Cortex of kidney (tissue), 1 donor: ENCODE measurements around the gene ETV6.
"Not testable (repeated sequence)": the region's sequence is repeated elsewhere in the genome, so short reads cannot be mapped to it uniquely, and the experiment has no call there.

Experiments used
- DNase-seq: peaks from one replicate; lab custom pipeline; 2025; lab: John Stamatoyannopoulos, UW

ETV6 gene

DNA sequence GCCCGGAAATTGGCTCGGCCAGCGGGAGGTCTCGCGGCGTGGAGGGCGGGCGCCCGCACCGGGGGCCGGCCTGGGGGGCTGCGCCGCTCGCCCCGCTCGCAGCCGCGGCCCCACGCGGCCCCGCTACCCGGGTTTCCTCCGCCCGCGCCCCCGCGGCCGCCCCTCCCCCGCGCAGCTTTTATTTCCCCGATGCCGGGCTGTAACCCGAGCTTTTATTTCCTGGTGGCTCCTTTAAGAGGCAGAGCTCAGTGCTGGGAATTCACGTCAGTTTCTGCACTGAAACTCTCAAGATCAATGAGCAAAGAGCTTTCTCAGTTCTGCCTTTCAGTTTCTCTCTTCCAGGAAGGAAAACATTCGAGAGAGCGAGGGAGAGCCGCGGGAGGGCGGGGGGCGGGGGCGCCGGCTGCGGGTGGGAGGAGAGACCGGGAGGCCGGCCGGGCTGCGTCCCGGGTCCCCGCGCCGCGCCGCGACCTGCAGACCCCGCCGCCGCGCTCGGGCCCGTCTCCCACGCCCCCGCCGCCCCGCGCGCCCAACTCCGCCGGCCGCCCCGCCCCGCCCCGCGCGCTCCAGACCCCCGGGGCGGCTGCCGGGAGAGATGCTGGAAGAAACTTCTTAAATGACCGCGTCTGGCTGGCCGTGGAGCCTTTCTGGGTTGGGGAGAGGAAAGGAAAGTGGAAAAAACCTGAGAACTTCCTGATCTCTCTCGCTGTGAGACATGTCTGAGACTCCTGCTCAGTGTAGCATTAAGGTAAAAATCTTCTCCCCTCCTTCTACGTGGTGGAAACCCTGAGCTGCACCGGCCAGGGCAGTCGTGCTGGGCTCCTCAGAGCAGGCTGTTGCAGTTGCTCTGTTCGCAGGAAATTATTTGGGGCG is at the start of gene ETV6:
Gene ETV6, plus strand, starts transcription at position 262 of the 873 bp plus-strand sequence. Its CDS starts 454 bp downstream, at position 716.
- DNase-seq, result no peak

DNA sequence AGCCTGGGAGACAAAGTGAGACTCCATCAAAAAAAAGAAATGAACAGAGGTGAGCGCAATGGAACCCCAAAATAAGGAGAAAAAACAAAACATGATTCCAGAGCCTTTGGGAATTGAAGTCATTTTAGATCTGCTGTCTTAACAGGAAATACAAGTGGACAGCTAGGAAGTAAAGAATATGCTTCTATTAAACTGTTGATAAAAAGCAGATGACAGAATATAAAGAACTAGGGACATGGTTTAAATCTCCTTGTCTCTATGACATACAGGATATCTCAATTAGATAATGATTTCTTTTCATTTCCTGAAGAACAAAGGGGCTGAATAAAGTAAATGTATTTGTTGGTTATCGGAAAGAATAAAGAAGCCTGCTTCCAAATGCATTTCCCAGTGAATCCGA is 49.3 kb upstream of the ETV6 start:
- DNase-seq, result no peak

DNA sequence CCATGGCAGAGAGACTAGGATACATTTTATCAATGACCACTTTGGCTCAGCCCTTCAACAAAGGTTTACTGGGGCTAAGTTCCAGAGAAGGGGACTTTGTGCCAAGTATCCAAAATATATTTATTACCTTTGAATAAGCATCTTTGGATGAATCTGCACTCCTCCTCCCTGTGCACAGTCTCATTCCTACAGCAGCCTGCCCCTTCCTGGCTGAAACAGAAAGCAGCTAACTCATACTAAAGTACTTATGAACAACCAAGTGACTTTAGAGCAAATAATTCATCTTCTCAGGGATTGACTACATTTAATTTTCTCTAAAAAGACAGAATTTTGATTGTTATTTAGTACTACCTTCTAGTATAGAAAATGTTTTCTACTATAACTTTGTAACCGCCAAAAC is 47.8 kb upstream of the ETV6 start:
- DNase-seq, result no peak

DNA sequence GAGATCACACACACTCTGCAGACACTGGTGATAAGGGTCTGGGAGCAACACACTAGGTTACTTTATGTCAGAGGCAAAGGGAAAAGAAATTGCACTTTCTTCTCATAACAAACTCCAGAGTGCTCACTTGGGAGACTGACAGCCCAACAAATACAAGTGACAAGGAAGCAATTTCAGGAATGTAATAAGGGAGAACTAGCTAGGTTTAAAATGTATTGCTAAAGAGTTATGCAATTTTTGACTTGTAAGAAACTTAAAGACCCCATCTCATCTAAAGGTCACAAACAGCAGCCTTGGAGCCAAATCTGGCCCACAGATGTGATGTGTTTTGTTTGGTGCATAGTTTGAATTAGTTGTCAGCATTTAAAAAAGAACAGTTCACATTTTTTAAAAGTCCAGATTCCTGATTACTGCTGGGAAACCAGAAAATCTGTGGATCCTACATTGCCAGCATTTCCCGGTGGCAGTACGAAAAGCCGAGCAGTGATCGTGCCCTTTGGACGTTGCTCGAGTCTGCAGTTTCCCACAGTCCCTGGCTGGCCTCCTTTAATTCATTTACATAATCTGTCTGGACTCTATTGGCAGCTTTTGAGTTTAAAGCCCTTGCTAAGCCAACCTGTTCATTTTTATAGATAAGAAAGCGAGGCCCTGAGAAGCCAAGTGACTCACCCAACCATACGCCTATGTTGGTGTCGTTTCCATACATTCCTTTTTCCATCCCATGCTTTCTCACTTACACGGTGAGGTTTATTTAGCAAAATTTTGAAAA is 42.0 kb upstream of the ETV6 start:
- DNase-seq, result no peak

DNA sequence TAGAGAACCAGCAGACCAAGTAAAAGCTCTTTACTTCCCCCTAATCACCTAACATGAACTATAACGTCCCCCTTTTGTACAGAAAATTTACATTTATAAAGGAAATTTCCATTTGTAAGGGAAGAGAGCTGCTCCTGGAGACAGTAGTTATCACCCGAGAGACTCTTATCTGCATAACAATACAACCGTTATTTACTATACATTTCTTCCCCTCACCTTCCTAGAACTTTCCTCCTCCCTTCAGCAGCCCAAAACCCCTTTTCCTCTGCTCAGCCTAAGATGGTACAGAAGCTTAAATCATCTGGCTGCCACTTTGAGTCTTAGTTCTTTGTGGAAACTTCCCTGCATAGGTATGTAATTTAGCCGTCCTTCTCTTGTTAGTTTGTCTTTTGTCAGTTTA is 40.4 kb upstream of the ETV6 start:
- DNase-seq, result no peak

DNA sequence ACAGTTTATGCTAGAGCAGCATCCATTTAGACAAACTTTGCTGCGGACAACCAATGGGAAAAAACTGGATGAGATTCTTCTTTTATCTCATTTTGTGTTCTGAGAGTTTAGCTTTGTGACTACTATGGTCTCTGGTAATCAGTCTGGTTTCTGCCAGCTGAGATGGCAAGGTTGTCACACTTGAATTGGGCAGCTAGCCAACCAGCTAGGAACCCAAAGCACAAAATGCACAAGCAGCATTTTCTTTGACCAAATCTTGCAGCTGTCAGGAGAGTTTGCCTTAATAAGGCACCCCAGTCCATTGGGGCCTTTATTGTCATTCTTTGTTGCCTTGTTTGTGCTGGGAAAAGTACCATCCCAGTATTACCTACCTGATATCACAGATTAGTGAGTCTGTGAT is 34.0 kb upstream of the ETV6 start:
- DNase-seq, result no peak

DNA sequence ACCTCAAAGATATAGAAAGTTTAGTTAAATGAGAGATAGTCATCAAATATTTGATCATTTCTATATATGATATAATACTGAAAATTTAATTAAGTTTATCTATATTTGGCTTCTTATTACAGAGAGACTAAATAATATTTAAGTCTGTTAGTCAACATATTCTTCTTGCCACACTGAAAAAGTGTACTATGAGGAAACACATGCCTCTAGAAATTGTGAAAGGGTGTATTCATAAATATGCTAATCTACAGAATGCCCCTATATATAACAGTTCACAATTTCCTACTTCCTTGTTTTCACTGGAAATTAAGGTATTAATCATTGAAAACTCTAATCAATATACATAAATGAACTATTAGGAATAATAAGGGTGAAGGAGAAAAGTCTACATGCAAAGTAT is 31.4 kb upstream of the ETV6 start:
- DNase-seq, result no peak

DNA sequence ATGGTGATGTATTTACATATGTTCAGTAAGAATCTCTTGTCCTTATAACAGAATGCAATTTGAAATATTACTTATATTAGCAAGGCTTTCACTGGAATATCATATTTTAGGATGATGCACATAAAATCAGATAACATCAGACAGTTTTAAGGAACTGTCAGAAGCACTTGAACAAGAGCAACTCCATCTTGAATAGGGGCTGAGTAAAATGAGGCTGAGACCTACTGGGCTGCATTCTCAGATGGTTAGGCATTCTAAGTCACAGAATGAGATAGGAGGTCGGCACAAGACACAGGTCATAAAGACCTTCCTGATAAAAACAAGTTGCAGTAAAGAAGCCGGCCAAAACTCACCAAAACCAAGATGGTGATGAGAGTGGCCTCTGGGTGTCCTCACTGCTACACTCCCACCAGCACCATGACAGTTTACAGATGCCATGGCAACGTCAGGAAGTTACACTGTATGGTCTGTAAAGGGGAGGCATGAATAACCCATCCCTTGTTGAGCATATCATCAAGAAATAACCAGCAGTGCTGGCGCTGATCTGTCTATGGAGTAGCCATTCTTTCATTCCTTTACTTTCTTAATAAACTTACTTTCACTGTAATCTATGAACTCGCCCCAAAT is 27.6 kb upstream of the ETV6 start:
- no peak for DNase-seq

DNA sequence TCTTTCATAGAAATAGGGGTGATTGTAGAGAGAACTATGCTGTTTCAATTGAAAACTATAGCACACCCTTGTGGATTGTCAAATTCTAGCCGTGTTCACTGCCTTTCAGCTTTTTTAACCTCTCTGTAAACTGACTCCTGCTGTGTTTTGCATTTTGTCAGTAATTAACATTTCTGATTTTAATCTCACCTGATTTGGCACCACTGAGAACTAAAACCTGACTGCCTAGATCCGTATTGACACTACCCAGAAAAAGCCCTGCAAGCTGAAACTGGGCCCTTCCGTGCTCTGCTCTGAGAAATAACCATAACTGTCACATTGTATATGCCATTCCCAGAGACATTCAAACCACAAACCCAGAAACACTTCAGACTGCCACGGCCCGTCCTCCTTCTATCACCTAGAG is 26.6 kb upstream of the ETV6 start:
- DNase-seq, result no peak

DNA sequence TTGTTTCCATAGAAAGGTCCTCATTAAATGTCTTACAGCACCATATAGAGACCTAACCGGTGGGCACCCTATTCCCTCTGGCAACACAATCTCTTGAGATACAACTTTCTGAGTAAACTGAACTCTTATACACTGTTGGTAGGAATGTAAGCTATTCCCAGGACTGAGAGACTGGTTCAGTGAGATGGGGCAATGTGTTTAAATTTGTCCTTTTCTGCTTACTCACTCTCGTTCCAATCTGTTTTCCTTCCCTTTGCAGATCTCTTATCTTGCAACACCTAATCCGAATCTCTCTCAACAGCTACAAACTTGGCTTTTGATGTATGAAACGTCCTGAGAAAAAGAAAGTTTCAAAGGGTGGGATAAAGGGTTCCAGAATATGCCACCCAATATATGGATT is 26.1 kb upstream of the ETV6 start:
- no peak for DNase-seq

DNA sequence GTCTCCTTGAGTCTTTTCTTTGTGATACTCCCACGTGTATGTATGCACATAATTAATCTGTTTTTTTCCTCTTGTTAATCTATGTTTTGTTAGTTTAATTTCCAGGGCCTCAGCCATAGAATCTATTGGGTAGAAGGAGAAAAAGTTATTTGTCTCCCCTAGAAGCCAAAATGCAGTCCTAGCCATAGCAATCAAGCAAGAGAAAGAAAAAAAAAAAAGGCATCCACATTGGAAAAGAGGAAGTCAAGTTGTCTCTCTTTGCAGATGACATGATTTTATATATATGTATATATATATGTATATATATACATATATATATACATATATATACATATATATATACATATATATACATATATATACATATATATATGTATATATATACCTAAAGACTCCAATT is 25.4 kb upstream of the ETV6 start:
- no peak for DNase-seq

DNA sequence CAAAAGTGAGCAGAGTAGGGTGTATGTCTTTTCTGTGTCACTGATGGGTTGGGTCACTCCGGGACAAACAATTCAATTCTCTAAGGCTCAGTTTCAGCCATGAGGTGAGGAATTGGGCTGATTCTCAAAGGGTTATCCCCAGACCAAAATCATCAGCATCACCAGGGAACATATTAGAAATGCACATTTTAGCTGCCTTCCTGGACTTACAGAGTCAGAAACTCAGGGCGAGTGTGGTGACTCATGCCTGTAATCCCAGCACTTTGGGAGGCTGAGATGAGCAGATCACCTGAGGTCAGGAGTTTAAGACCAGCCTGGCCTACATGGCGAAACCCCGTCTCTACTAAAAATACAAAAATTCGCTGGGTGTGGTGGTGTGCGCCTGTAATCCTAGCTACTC is 21.8 kb upstream of the ETV6 start:
- DNase-seq, result not testable (repeated sequence)

DNA sequence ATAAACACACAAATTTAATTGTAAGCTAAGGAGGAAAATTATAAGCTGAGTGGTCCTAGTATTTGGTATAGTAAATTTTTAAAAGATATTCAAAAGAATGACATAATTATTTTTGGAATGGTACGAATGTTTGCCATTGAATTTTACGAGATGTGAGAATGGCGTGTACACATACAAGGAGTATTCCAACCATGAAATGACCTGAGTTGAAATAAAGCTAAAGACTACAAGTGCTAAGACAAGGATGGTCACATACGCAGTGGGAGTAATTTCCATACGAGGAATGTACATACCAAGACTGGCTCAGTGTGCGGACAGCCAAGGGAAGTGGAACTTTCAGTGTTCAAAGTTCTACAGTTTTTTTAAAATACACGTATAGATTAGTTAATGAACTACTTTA is 21.1 kb upstream of the ETV6 start:
- DNase-seq, result no peak

DNA sequence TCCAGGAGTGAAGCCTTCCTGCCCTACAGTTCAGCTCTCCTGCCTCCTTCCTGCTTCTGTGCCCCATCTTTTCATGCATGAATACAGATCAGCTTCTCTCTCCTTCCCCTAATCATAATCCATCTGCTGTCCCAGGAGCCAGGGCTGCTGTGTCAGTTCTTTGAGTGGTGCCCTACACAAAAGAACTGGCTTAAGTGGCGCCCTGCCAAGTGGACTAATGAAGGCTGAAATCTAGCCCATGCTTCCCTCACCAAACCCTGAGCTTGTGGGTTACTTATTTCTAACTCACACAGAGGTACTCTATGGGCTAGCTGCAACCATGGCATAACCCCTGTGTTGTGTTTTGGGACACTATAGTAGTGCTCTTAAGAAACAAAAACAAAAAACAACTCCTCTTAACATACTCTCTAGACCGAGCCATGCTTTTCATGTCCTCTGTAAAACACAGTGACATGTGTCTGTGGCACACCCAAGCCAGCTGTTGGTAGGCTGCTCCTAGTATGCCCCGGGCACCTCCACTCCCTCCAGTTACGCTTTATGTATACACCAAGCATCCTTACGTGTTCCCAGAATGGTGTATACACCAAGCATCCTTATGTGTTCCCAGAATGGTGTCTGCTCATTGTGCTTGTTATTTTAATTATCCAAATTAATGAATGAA is 19.3 kb upstream of the ETV6 start:
- DNase-seq, result no peak

DNA sequence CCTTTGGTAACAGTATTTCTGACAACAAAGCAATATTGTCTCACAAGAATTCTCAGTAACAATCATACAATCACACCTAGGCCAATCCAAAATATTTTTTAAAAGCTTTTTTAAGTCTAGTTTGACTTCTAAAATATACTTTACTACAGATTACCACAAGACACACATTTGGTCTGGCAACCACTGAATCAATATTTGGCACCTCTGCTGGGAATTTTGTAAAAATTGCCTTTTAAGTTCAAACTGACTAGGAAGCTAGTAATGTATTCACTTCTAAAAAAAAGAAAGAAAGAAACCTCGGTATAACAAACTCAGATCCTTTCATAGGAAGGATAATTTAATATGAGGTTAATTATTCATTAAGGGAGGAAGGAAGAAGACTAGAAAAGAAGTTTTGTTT is 18.2 kb upstream of the ETV6 start:
- no peak for DNase-seq

DNA sequence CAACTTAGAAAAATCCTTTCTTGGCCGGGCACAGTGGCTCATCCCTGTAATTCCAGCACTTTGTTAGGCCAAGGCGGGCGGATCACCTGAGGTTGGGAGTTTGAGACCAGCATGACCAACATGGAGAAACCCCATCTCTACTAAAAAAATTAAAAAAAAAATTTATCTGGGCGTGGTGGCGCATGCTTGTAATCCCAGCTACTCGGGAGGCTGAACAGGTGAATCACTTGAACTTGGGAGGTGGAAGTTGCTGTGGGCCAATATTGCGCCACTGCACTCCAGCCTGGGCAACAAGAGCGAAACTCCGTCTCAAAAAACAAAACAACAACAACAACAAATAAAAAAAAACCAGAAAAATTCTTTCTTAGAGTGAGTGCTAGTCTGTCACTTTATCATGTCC is 17.6 kb upstream of the ETV6 start:
- DNase-seq, result not testable (repeated sequence)

DNA sequence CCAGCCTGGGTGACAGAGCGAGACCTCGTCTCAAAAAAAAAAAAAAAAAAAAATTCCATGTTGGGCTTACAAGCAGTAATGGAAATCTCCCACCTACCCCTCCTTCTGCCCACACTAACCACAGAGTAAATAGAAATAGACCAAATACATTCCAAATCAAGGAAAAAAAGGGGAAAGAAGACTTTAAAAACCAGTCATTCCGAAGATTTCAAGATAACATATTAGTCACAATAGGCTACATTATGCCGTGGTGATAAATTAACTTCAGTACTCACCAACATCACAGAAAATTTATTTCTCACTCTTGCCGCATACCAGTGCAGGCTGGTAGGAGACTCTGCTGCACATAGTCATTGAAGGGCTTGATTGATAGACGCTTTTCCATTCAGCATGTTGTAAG is 15.5 kb upstream of the ETV6 start:
- no peak for DNase-seq

DNA sequence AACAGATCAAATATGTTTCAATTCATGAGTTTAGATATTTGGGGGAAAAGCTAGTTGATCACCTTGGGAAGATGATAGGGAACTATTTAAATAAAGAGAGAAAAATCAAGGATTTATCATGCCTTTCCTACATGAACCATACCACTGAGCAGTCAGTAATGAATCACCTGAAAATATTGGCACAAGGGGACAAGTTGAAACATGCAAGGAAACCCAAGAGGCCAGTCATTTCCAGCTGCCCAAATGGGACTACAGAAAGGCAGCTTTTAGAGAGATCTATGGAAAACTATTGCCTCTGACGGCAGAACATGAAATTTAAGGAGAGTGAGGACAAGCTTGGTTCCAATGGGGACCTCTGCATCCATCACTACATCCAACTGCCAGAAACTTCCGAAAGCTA is 14.1 kb upstream of the ETV6 start:
- DNase-seq, result no peak

DNA sequence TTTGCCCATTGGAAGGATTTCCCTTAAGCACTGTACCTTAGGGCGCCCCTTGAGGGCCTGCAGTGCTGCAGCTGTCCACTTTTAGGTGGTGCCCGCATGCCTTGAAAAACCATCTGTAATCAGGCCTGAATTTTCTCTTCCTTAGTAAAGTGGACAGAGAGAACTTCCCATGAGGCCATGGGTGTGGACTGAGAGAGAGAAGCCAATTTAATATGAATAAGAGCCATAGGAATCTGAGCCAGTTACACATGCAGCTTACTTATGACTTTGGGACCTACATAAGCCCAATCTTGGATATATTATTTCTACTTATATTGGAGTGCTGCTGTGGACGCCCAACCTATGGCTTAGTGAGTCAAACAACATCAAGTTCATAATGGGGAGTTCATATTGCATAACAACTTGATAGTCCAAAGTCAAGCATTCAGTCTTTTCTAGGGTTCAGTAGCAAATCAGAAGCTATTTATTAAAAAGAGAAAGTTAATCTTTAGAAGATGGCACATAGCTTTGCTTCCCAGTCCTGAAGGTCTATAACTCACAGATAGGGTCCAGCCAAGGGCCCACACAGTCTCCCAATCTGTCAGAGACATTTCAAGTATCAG is 11.1 kb upstream of the ETV6 start:
- DNase-seq, result no peak

DNA sequence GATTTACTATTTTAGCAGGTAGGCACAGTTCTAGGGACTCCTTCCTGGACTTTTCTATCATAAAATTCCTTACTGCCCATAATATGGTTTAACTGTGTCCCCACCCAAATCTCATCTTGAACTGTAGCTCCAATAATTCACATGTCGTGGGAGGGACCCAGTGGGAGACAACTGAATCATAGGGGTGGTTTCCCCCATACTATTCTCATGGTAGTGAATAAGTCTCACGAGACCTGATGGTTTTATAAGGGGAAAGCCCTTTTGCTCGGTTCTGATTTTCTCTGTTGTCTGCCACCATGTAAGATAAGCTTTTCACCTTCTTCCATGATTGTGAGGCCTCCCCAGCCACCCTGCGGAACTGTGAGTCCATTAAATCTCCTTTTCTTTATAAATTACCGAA is 10.0 kb upstream of the ETV6 start:
- DNase-seq, result no peak

DNA sequence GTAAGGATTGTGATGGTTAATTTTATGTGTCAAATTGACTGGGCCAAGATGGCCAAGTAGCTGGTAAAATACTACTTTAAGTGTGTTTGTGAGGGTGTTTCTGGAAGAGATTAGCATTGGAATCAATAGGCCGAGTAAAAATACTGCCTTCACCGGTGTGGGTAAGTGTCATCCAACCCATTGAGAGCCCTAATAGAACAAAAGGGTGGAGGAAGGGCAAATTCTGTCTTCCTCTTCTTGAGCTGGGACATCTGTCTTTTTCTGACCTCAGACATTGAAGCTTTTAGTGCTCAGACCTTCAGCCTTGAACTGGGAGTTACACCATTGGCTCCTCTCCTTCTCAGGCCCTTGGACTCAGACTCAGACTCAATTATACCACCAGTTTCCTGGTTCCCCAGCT is 8.0 kb upstream of the ETV6 start:
- DNase-seq, result no peak

DNA sequence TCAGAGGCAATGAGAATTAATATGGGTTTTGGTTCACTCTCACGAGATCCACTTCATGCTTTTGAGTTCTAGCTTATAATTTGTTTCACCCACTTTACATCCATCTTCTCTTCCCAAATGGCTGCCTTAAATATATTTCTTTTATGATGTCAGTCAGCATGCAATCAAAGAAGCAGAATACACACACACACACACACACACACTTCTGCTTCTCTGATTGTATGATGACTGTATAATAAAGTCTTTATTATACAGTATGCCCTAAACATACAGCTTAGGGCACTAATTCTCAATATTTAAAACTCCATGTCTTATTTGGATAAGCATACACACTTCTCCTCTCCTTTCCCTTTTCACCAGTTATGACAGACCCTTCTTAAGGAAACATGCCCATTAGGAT is 6.7 kb upstream of the ETV6 start:
- DNase-seq, result no peak
